ENCODE measurements around the gene IGFBP6.

DNA sequence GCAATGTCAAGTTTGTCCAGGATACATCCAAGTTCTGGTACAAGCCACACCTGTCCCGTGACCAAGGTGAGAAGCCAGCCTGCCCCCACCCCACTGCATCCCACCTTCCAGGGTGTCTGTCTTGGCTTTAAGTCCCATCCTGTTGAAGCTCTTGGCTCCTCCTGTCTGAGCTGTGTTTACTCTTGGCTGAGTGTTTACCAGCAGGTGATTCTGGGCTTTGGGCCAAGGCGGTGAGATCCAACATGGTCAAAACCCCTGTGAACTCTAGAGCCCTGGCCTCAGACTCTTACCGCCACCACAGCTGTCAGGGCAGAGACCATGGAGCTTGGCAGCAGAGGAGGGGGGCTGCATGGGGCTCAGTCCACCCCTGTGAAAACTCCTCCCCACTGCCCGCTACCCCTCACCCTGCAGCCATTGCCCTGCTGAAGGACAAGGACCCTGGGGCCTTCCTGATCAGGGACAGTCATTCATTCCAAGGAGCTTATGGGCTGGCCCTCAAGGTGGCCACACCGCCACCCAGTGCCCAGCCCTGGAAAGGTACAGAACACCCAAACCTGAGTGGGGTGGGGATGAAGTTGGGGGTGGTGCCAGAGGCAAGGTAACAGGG, 36.0 kb upstream of the IGFBP6 start:
- TF ChIP-seq GATA2 (IDR thresholded peaks at IDR 0.05; ENCODE audit: low read depth, low read length) (no peak), GATA3 (IDR thresholded peaks at IDR 0.05; ENCODE audit: low read depth, low read length) (no peak)

Data from SH-SY5Y (cell line).